Activated T-helper 1 cell treated with anti-CD3 and anti-CD28 coated beads, Interleukin-2, amount 50 U/mL, for 16 hours (primary cell): ENCODE measurements around the gene MR1.

Experiments used
- DNase-seq, 2 donors: peaks; one replicate each; pipeline ENCODE4 v3.0.0-alpha.2; 2020; ENCODE audit warnings: low read depth in 1 of 2, low spot score in 1 of 2

MR1 gene

DNA sequence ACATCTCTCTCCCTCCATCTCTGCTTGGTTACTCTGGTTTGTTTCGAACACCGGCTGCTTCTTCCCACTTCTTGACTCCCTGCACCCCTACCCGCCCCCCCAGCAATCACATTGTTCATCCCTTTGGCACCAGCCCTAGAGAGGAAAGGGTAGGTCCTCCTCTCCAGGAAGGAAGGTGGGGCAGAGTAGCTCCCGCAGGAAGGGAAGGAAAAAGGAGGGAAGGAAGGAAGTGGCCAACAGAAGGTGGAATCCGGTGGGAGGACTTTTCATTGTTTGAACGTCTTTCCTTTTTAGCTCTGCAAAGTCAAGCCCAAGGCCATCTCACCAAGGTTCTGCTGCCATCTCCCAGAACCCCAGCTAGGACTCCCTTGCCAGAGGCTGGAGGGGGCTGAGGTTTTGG is 72.7 kb downstream of the MR1 start:
- DNase-seq = no peak

GRCh38 chr1:181107711-181108110 is 73.9 kb downstream of the MR1 start:
- no peak for DNase-seq

DNA sequence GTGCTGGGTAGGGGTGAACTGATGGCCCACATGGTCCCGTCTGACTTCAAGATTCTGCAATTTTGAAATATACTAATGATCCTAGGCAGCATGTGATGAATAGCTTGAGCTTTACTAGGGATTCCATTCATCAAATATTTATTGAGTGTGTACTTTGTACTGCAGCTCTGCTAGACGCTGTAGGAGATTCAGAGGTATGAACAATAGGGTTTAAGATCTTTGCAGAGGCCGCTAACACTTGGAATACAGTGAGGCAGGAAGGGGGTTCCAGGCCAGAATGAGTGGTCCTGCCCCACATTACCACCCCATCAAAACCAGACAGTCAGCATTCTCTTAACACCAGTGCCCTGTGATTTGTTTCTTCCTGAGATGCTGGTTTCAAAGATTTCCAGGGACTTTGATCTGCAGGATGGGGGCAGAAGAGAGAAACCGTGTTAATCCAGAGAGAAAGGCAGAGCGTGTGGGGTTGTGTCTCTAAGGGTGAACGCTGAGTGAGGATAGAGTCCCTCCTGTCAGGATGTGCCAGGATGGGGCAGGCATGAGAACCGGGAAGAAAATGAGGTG is 74.6 kb downstream of the MR1 start:
- DNase-seq = no peak

- DNase-seq = no peak
Measured at GRCh38 chr1:181110013-181110412, 76.2 kb downstream of the MR1 start.
